ENCODE data around the gene AK3.

AK3 gene

GRCh38 chr9:4701526-4701925 lies 39.5 kb downstream of the AK3 start:
- DNase-seq: no peak

- no peak for DNase-seq
These were observed 40.1 kb downstream of the AK3 start for GRCh38 chr9:4700932-4701331.

- DNase-seq: no peak
These were observed 40.9 kb downstream of the AK3 start for GRCh38 chr9:4700091-4700490.

GRCh38 chr9:4691795-4692194 lies 49.2 kb downstream of the AK3 start:
- DNase-seq: no peak

- DNase-seq: no peak
These were observed 50.9 kb downstream of the AK3 start for GRCh38 chr9:4690144-4690543.

- DNase-seq: no peak
These were observed 51.3 kb downstream of the AK3 start for GRCh38 chr9:4689687-4690104.

- no peak for DNase-seq
These were observed 52.0 kb downstream of the AK3 start for GRCh38 chr9:4689021-4689420.

- no peak for DNase-seq
These were observed 54.4 kb downstream of the AK3 start for GRCh38 chr9:4686584-4686983.

GRCh38 chr9:4686112-4686511 lies 54.9 kb downstream of the AK3 start:
- no peak for DNase-seq

GRCh38 chr9:4684820-4685219 lies 56.2 kb downstream of the AK3 start:
- DNase-seq: no peak

- DNase-seq: no peak
These were observed 60.3 kb downstream of the AK3 start for GRCh38 chr9:4680750-4681149.

GRCh38 chr9:4680173-4680525 lies 60.9 kb downstream of the AK3 start:
- DNase-seq: no peak

GRCh38 chr9:4679268-4680172 lies 61.5 kb downstream of the AK3 start, which contains the start of gene CDC37L1:
Gene CDC37L1, plus strand, starts transcription at chr9:4679569. Its CDS starts 199 bp downstream, at chr9:4679768.
- DNase-seq: peak; percentile 100

- DNase-seq: peak; percentile 20
These were observed 62.2 kb downstream of the AK3 start for GRCh38 chr9:4678679-4679267.

- DNase-seq: no peak
These were observed 63.6 kb downstream of the AK3 start for GRCh38 chr9:4677392-4677791.

GRCh38 chr9:4674783-4675182 lies 66.2 kb downstream of the AK3 start:
- DNase-seq: no peak

- DNase-seq: no peak
These were observed 69.3 kb downstream of the AK3 start for GRCh38 chr9:4671737-4672136.

- no peak for DNase-seq
These were observed 70.4 kb downstream of the AK3 start for GRCh38 chr9:4670591-4670990.

- DNase-seq: no peak
These were observed 71.1 kb downstream of the AK3 start for GRCh38 chr9:4669890-4670289.

GRCh38 chr9:4668604-4669003 lies 72.4 kb downstream of the AK3 start:
- no peak for DNase-seq

GRCh38 chr9:4667681-4668080 lies 73.3 kb downstream of the AK3 start:
- no peak for DNase-seq

- DNase-seq: peak; percentile 37
These were observed 74.8 kb downstream of the AK3 start, which contains the start of gene SPATA6L for GRCh38 chr9:4666042-4666699. Gene SPATA6L, minus strand, starts transcription at chr9:4666480. Its CDS starts 230 bp downstream, at chr9:4666250.

GRCh38 chr9:4665357-4665756 lies 75.6 kb downstream of the AK3 start:
- no peak for DNase-seq

GRCh38 chr9:4663956-4664355 lies 77.0 kb downstream of the AK3 start:
- no peak for DNase-seq
